HG02588 (cell line): ENCODE results near the gene PRODH2.
"Not testable (repeated sequence)": the region's sequence is repeated elsewhere in the genome, so short reads cannot be mapped to it uniquely, and the experiment has no call there.

Source experiments
- ATAC-seq: cut with Tn5 transposase; IDR thresholded peaks from one replicate; pipeline ENCODE4 v1.9.1; 2021; ENCODE audit warnings: mild to moderate bottlenecking, moderate library complexity; ENCODE audit not compliant: unreplicated experiment

Gene PRODH2

DNA sequence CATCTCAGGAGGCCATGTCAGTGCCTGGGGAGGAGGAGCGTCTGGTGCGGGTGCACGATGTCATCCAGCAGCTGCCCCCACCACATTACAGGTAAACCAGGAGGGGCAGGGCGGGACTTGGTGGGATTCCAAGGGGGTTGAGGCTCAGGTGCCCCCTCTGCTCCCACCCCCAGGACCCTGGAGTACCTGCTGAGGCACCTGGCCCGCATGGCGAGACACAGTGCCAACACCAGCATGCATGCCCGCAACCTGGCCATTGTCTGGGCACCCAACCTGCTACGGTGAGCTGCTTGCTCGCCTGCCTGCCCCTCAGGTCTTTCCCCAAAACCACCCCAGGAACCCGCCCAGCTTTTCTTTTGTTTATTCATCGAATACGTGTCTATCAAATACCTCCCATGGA is 30.1 kb downstream of the PRODH2 start:
- no peak for ATAC-seq

GRCh38 chr19:35781650-35782049 is 31.0 kb downstream of the PRODH2 start:
- no peak for ATAC-seq

GRCh38 chr19:35780717-35781116 is 31.9 kb downstream of the PRODH2 start:
- ATAC-seq: no peak

GRCh38 chr19:35780058-35780457 is 32.6 kb downstream of the PRODH2 start:
- ATAC-seq: no peak

- ATAC-seq: no peak
These were observed 33.6 kb downstream of the PRODH2 start for GRCh38 chr19:35779033-35779432.

GRCh38 chr19:35777961-35778360 is 34.7 kb downstream of the PRODH2 start:
- no peak for ATAC-seq

DNA sequence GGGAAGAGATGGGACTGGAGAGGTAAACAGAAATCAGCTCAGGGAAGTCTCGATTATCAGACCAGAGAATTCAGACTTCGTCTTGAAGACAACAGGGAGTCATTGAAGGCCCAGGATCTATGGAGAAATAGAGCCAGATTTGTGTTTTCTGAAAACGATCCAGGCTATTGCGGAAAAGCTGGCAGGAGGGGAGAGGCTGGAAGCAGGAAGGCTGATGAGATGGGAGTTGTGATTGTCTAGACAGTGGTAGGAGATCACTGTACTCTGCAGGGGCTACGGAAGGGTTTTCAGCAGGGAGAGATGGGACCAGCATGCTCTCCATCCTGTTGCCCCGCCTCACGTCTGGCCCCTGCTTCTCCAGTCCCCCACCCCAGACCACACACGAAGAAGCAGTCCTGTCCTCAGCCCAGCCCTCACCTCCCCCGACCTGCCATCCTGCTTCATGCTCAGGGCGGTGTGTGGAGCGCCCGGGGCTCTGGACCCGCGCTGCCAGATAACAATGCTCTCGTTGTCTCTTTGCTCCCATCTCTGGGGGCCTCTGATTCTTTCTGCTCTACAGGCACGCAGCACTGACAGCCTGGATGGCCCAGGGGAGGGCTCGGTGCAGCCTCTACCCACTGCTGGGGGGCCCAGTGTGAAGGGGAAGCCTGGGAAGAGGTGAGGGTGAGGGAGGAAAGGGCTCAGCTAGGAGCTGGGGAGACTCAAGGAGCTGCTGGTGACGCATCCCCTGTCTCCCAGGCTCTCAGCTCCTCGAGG is 35.4 kb downstream of the PRODH2 start:
- ATAC-seq: no peak

- no peak for ATAC-seq
These were observed 36.4 kb downstream of the PRODH2 start for GRCh38 chr19:35776102-35776788.

- peak; percentile 94 for ATAC-seq
These were observed 37.1 kb downstream of the PRODH2 start, which contains the start of gene ARHGAP33 for GRCh38 chr19:35775298-35776101. TSS of gene ARHGAP33 (plus strand) at chr19:35775564. CDS start at chr19:35775659, 95 bp downstream.

DNA sequence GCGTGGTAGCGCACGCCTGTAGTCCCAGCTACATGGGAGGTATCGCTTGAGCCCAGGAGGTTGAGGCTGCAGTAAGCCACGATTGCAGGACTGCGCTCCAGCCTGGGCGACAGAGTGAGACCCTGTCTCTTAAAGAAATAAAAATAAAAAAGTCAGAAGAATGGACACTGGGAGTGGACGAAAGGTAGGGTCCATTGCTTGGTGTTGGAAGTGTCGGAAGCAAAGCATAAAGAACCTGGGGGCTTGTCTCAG is 37.7 kb downstream of the PRODH2 start:
- no peak for ATAC-seq

- no peak for ATAC-seq
These were observed 38.2 kb downstream of the PRODH2 start for GRCh38 chr19:35774274-35775045.

GRCh38 chr19:35773020-35773806 is 39.4 kb downstream of the PRODH2 start:
- ATAC-seq: no peak

DNA sequence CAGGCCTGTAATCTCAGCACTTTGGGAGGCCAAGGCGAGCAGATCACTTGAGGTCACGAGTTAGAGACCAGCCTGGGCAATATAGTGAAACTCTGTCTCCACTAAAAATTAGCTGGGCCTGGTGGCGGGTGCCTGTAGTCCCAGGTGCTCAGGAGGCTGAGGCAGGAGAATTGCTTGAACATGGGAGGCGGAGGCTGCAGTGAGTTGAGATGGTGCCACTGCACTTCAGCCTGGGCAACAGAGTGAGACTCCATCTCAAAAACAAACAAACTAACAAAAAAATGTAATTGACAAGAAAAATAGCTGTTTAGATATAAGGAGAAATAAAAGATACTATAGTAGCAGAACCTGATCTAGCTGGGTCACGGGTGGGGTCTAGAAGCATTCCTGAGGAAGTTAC is 40.3 kb downstream of the PRODH2 start:
- ATAC-seq: not testable (repeated sequence)

GRCh38 chr19:35768082-35768421 is 44.6 kb downstream of the PRODH2 start:
- no peak for ATAC-seq

GRCh38 chr19:35767288-35768081 is 45.2 kb downstream of the PRODH2 start:
- no peak for ATAC-seq

GRCh38 chr19:35766571-35767104 is 46.0 kb downstream of the PRODH2 start:
- ATAC-seq: no peak

- no peak for ATAC-seq
These were observed 48.0 kb downstream of the PRODH2 start for GRCh38 chr19:35764432-35765315.

DNA sequence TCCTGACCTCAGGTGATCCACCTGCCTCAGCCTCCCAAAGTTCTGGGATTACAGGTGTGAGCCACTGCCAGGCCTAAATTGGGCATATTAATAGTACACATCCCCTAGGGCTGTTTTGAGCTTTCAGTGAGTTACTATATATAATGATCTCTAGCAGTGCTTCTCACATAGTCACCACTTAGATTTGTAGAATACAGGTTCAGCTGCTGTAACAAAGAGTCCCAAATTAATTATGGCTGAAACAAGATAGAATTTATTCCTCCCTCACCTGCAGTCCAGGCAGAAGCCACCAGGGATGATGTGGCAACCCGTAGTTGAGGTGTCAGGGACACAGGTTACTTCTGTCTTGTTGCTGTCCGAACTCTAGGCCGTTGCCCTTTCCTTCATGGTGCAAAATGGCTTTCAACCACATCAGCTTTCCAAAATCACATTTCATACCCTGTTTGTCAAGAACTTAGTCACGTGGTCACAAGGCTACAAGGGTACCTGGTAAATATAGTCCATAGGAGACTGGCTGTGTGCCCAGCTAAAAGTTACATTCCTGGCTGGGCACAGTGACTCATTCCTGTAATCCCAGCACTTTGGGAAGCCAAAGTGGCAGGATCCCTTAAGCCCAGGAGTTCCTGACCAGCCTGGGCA is 51.8 kb downstream of the PRODH2 start:
- ATAC-seq: no peak
